K562 (cell line): ENCODE data around the gene BRD3OS. TPM values are rescaled to one million over a fixed set of nuclear protein-coding genes. Genes with fewer than 3 reads are reported as not detected.

ENCODE experiments used
- ATAC-seq: fragments of 200-7000 bp; cut with Tn5 transposase; 3 replicates; pipeline ENCODE4 v1.9.1; 2020; ENCODE audit warnings: moderate library complexity
- BruUV-seq: library from RNA; stranded (reverse); fragments of 400-500 nt; replicated peaks from 2 replicates; lab custom pipeline; 2021; lab: Mats Ljungman, UMichigan
- CTCF ChIA-PET: fragments of 300-600 bp; formaldehyde crosslinking; extraction: SDS; loops from one replicate; lab custom pipeline; 2021; ENCODE audit warnings: low intra/inter-chr PET ratio; lab: Yijun Ruan, JAX
- POLR2A ChIA-PET: fragments of 300-600, 350-650 bp; sonication (Branson Sonifier 250); formaldehyde crosslinking; extraction: SDS; loops from one replicate; lab custom pipeline; 2021; ENCODE audit warnings: antibody characterized with exemption, inconsistent platforms; lab: Yijun Ruan, JAX
- DNase-seq, 4 experiments: peaks; one replicate each; pipeline versions ENCODE4 v3.0.0 to v3.0.0-alpha.2; 2011 to 2018; ENCODE audit warnings: low spot score in 3 of 4, mixed read lengths in 3 of 4; ENCODE audit errors: extremely low read depth in 1 of 4
- FAIRE-seq: peaks from 2 replicates; lab custom pipeline; 2011; peaks lifted over from hg19 to GRCh38; lab: Jason Lieb, UNC
- H2AFZ ChIP-seq: 2 replicates; pipeline ENCODE4 v1.6.0; 2011; ENCODE audit warnings: low read depth, low read length, control low read depth, inconsistent platforms
- H3K27ac ChIP-seq: fragments of 200-600 bp; 3 replicates; pipeline ENCODE4 v1.8.0; 2011; ENCODE audit warnings: low read depth, mild to moderate bottlenecking, control low read depth, inconsistent platforms, low read length, moderate library complexity, mixed read lengths; ENCODE audit errors: extremely low read depth
- H3K27me3 ChIP-seq, 2 experiments: fragments of 300-600 bp in 1 of 2; 2 replicates in 1 of 2; 3 replicates in 1 of 2; pipeline versions ENCODE4 v1.6.0 to v1.8.0; 2011; ENCODE audit warnings: inconsistent platforms in 2 of 2, low read length in 2 of 2, mild to moderate bottlenecking in 1 of 2, mixed read lengths in 1 of 2, moderate library complexity in 1 of 2; ENCODE audit not compliant: control insufficient read depth in 2 of 2, insufficient read depth in 2 of 2
- H3K36me3 ChIP-seq: fragments of 300-600 bp; 3 replicates; pipeline ENCODE4 v1.8.0; 2011; ENCODE audit warnings: mild to moderate bottlenecking, low read length, inconsistent platforms; ENCODE audit not compliant: control insufficient read depth, insufficient read depth
- H3K4me1 ChIP-seq, 2 experiments: fragments of 200-600 bp in 1 of 2; replicated peaks in 1 of 2; 2 replicates in 1 of 2; 3 replicates in 1 of 2; pipeline versions ENCODE4 v1.5.1 to v1.8.0; 2011; ENCODE audit warnings: inconsistent platforms in 2 of 2, low read length in 2 of 2, mild to moderate bottlenecking in 1 of 2, mixed read lengths in 1 of 2, moderate library complexity in 1 of 2; ENCODE audit not compliant: control insufficient read depth in 2 of 2, insufficient read depth in 2 of 2
- H3K4me2 ChIP-seq: 2 replicates; pipeline ENCODE4 v1.6.1; 2011; ENCODE audit warnings: low read length, control low read depth, inconsistent platforms, mixed read lengths; ENCODE audit not compliant: insufficient read depth
- H3K4me3 ChIP-seq: fragments of 200-600 bp; sonication (generic), shearing (Covaris generic); 2 replicates; pipeline ENCODE4 v1.5.1; 2016; ENCODE audit warnings: control low read depth, inconsistent platforms
- H3K79me2 ChIP-seq: fragments of 200-600 bp; 3 replicates; pipeline ENCODE4 v1.8.0; 2011; ENCODE audit warnings: low read length, inconsistent platforms; ENCODE audit not compliant: control insufficient read depth, insufficient read depth
- H3K9ac ChIP-seq, 2 experiments: 2 replicates each; pipeline versions ENCODE4 v1.6.0 to v1.6.1; 2011; ENCODE audit warnings: low read depth in 2 of 2, low read length in 2 of 2, control low read depth in 1 of 2, inconsistent platforms in 1 of 2, mild to moderate bottlenecking in 1 of 2, mixed read lengths in 1 of 2; ENCODE audit not compliant: insufficient read depth in 1 of 2
- H3K9me1 ChIP-seq: one replicate; pipeline ENCODE4 v1.6.0; 2011; ENCODE audit warnings: inconsistent platforms, mild to moderate bottlenecking, low read length, moderate library complexity; ENCODE audit not compliant: control insufficient read depth, insufficient read depth
- H3K9me3 ChIP-seq: replicated peaks from 2 replicates; pipeline ENCODE4 v1.5.1; 2011; ENCODE audit warnings: low read depth, low read length, inconsistent platforms; ENCODE audit not compliant: control insufficient read depth, insufficient read depth
- H4K20me1 ChIP-seq: replicated peaks from 2 replicates; pipeline ENCODE4 v1.6.1; 2011; ENCODE audit warnings: low read length, inconsistent platforms, mixed read lengths; ENCODE audit not compliant: control insufficient read depth, insufficient read depth
- E2F6 ChIP-seq, 2 experiments: IDR thresholded peaks; 2 replicates each; pipeline ENCODE4 v1.6.1; 2011; ENCODE audit warnings: borderline replicate concordance in 1 of 2, control low read depth in 1 of 2, low read depth in 1 of 2, low read length in 1 of 2, mild to moderate bottlenecking in 1 of 2, mixed read lengths in 1 of 2, moderate library complexity in 1 of 2; ENCODE audit not compliant: insufficient read depth in 1 of 2, insufficient read length in 1 of 2, poor library complexity in 1 of 2, severe bottlenecking in 1 of 2; ENCODE audit errors: extremely low read depth in 1 of 2
- HSF4 ChIP-seq: fragments of 250-450 bp; sonication (Bioruptor Pico); IDR thresholded peaks from 2 replicates; pipeline ENCODE4 v2.1.2; 2022; ENCODE audit warnings: mild to moderate bottlenecking, moderate library complexity, borderline replicate concordance
- PTRF ChIP-seq: fragments of 450-650 bp; IDR thresholded peaks from 2 replicates; pipeline ENCODE4 v1.6.1; 2016; ENCODE audit warnings: mild to moderate bottlenecking, missing genetic modification characterization, missing compliant biosample characterization
- U2AF1 ChIP-seq: fragments of 200-400 bp; formaldehyde crosslinking; optimal IDR thresholded peaks from 2 replicates; pipeline ENCODE3; 2017; ENCODE audit warnings: mild to moderate bottlenecking, low read depth, low read length, moderate library complexity
- WGBS: fragments of 100-300 bp; shearing (Covaris generic); methylation state at CpG from one replicate; pipeline ENCODE4 v1.1.6; 2016; ENCODE audit warnings: low coverage, mixed read lengths; ENCODE audit not compliant: insufficient coverage; ENCODE audit errors: missing lambda C conversion rate; 5-methylcytosine and 5-hydroxymethylcytosine counted together
- in situ Hi-C: fragments of 300-500 bp; cut with MboI; formaldehyde crosslinking; loops from 4 replicates; pipeline ENCODE4 v1.15.0; 2018; ENCODE audit warnings: inconsistent platforms, mixed read lengths
- intact Hi-C: fragments of 100-400 bp; cut with micrococcal nuclease; formaldehyde crosslinking; loops from 2 replicates; pipeline ENCODE4 v1.14.2; 2022
- polyA plus RNA-seq, 8 experiments: library from polyadenylated mRNA; depleted of rRNA in 4 of 8; stranded (reverse) in 5 of 8; unstranded in 3 of 8; fragments of >200 nt; fragmentation: Nextera tagmentation in 2 of 8; fragmentation: Illumina TruSeq in 1 of 8; extraction: Ambion mirVana in 2 of 8; extraction: Trizol in 1 of 8; gene quantifications; 2 replicates each; pipeline versions ENCODE4 v1.2.1 to v1.2.3, GENCODE V29; 2011 to 2014; ENCODE audit warnings: inconsistent platforms in 1 of 8, missing spikeins in 1 of 8
- total RNA-seq, 7 experiments: library from RNA; depleted of rRNA in 6 of 7; stranded (reverse); fragments of >200 nt in 6 of 7; fragmentation: Illumina TruSeq in 2 of 7; extraction: Trizol in 2 of 7; gene quantifications; 2 replicates each; pipeline versions ENCODE4 v1.2.1 to v1.2.3, GENCODE V29; 2011 to 2021; ENCODE audit warnings: low replicate concordance in 1 of 7

The BRD3OS gene
- total and polyA plus RNA-seq, 9 of the 15 experiments (the other 6 are each of a cell fraction or from before 2014, with no cell fraction given), result 1.1 to 8.7 (median 5.9) TPM

- no peak for TF ChIP-seq U2AF1
Measured at GRCh38 chr9:133995012-133995896, 30.0 kb upstream of the BRD3OS start (continued).

- Histone ChIP-seq H2AFZ (no peak overlapping the region), H3K9ac (no peak overlapping the region), H3K9me1 (no peaks in the 10 kb centered on the region), H3K4me1 (peaks cover 0 to 23% of the 10 kb centered on the region in 2 experiments; a peak in 3 of 5 replicates), H3K4me2 (no peak overlapping the region), H3K36me3 (no peaks in the 10 kb centered on the region)
- ATAC-seq, result no peak
- 2% methylated on average over 21 of the region's 24 CpGs for WGBS
- POLR2A ChIA-PET, result interaction anchor here (0.5 to 0.6 kb wide), 3 partner anchors 13 to 769 kb away, joined by 3 read pairs; no protein-coding TSS in a partner anchor
- intact Hi-C loops, result no loop called here
- TF ChIP-seq E2F6 (IDR thresholded peaks at IDR 0.05; ENCODE audit: borderline replicate concordance in 1 of 2, extremely low read depth in 1 of 2, insufficient read depth in 1 of 2, insufficient read length in 1 of 2, low read depth in 1 of 2, low read length in 1 of 2, poor library complexity in 1 of 2, severe bottlenecking in 1 of 2) (peak in 1 of 2 experiments; percentile 7), HSF4 (CRISPR knock-in tag) (no peak), PTRF (tag) (no peak)
- TF ChIP-seq, all 486 proteins: peak for 1
- no peak overlapping the region for H3K4me3 ChIP-seq
- H4K20me1 ChIP-seq, result no peaks in the 10 kb centered on the region; the same call in 1 of the 2 replicates
- H3K27ac ChIP-seq, result no peak overlapping the region
- DNase-seq, result no peak
- H3K79me2 ChIP-seq, result no peaks in the 10 kb centered on the region
- no TSS peak for BruUV-seq
- no peak for FAIRE-seq
- peaks cover 3 to 21% of the 10 kb centered on the region in 2 experiments; a peak in 3 of 5 replicates for H3K27me3 ChIP-seq
- CTCF ChIA-PET, result no interaction called here
- no peaks in the 10 kb centered on the region for H3K9me3 ChIP-seq
- in situ Hi-C loops, result loop anchor here (5.0 kb wide), 1 partner anchor 210 kb away; no protein-coding TSS in a partner anchor
Measured at GRCh38 chr9:133996531-133997520, 28.5 kb upstream of the BRD3OS start.
